WTC11 (cell line): ENCODE data around the gene MRO. TPM values are rescaled to one million over a fixed set of nuclear protein-coding genes. Genes with fewer than 3 reads are reported as not detected.

Experiments used
- ATAC-seq: fragments of 200-7000 bp; cut with Tn5 transposase; 2 replicates; pipeline ENCODE4 v1.10.0; 2021; ENCODE audit warnings: mild to moderate bottlenecking, moderate library complexity
- CTCF ChIA-PET: fragments of 300-600 bp; sonication (Branson Sonifier 250); formaldehyde crosslinking; loops from one replicate; lab custom pipeline; 2021; ENCODE audit warnings: antibody characterized with exemption; lab: Charles Lee
- POLR2A ChIA-PET: fragments of 350-600 bp; sonication (Branson Sonifier 250); formaldehyde crosslinking; loops from one replicate; lab custom pipeline; 2021; ENCODE audit warnings: antibody characterized with exemption; lab: Charles Lee
- DNase-seq: peaks from one replicate; pipeline ENCODE4 v3.0.0; 2021; ENCODE audit warnings: low spot score
- H3K27ac Mint-ChIP-seq: 2 replicates; pipeline ENCODE4 v1.8.0; 2021; ENCODE audit warnings: mixed read lengths
- H3K27me3 Mint-ChIP-seq: 2 replicates; pipeline ENCODE4 v1.8.0; 2021; ENCODE audit warnings: low read depth, mild to moderate bottlenecking, moderate library complexity, mixed read lengths
- H3K36me3 Mint-ChIP-seq: 2 replicates; pipeline ENCODE4 v1.8.0; 2021; ENCODE audit warnings: mixed read lengths
- H3K4me1 Mint-ChIP-seq: 2 replicates; pipeline ENCODE4 v1.8.0; 2022; ENCODE audit warnings: mixed read lengths
- H3K4me3 Mint-ChIP-seq: 2 replicates; pipeline ENCODE4 v1.8.0; 2021; ENCODE audit warnings: mild to moderate bottlenecking, moderate library complexity, mixed read lengths
- H3K9me3 Mint-ChIP-seq: 2 replicates; pipeline ENCODE4 v1.8.0; 2021; ENCODE audit warnings: mixed read lengths
- CBFB ChIP-seq: sonication (generic); formaldehyde crosslinking; IDR thresholded peaks from 2 replicates; pipeline ENCODE4 v1.8.1; 2022; ENCODE audit warnings: mild to moderate bottlenecking, low read depth, missing genetic modification reagents
- CREM ChIP-seq: sonication (generic); formaldehyde crosslinking; IDR thresholded peaks from 2 replicates; pipeline ENCODE4 v1.8.1; 2022; ENCODE audit warnings: mild to moderate bottlenecking, missing genetic modification reagents, moderate library complexity
- GTF2I ChIP-seq: fragments of 250-450 bp; sonication (Bioruptor Pico); conservative IDR thresholded peaks from 2 replicates; pipeline ENCODE4 v1.4.0; 2021; ENCODE audit warnings: mild to moderate bottlenecking
- HMGA2 ChIP-seq: fragments of 250-450 bp; sonication (Bioruptor Pico); IDR thresholded peaks from 2 replicates; pipeline ENCODE4 v1.4.0; 2021; ENCODE audit warnings: mild to moderate bottlenecking, moderate library complexity
- IRF2 ChIP-seq: sonication (generic); formaldehyde crosslinking; IDR thresholded peaks from 2 replicates; pipeline ENCODE4 v1.8.0; 2022; ENCODE audit warnings: low read depth, missing genetic modification reagents, borderline replicate concordance
- JAZF1 ChIP-seq: fragments of 250-450 bp; sonication (Bioruptor Pico); IDR thresholded peaks from 2 replicates; pipeline ENCODE4 v1.9.0; 2021; ENCODE audit warnings: moderate library complexity, mild to moderate bottlenecking, inconsistent platforms
- MYBL2 ChIP-seq: sonication (generic); formaldehyde crosslinking; IDR thresholded peaks from 2 replicates; pipeline ENCODE4 v1.8.1; 2023; ENCODE audit warnings: mild to moderate bottlenecking, moderate library complexity, missing genetic modification reagents
- NR3C1 ChIP-seq: sonication (generic); formaldehyde crosslinking; conservative IDR thresholded peaks from 2 replicates; pipeline ENCODE4 v1.8.1; 2023; ENCODE audit warnings: low read depth, mild to moderate bottlenecking, missing genetic modification reagents
- RELA ChIP-seq: sonication (generic); formaldehyde crosslinking; IDR thresholded peaks from 2 replicates; pipeline ENCODE4 v1.8.1; 2022; ENCODE audit warnings: missing genetic modification reagents, mild to moderate bottlenecking, borderline replicate concordance
- SMAD3 ChIP-seq: sonication (generic); formaldehyde crosslinking; IDR thresholded peaks from 2 replicates; pipeline ENCODE4 v1.8.0; 2022; ENCODE audit warnings: missing genetic modification reagents, mild to moderate bottlenecking, borderline replicate concordance
- ZBTB21 ChIP-seq: sonication (generic); formaldehyde crosslinking; IDR thresholded peaks from 2 replicates; pipeline ENCODE4 v1.8.1; 2023; ENCODE audit warnings: mild to moderate bottlenecking, missing genetic modification reagents, borderline replicate concordance
- ZNF317 ChIP-seq: sonication (generic); formaldehyde crosslinking; IDR thresholded peaks from 2 replicates; pipeline ENCODE4 v1.8.1; 2023; ENCODE audit warnings: low read depth, mild to moderate bottlenecking, moderate library complexity, missing genetic modification reagents, borderline replicate concordance
- total RNA-seq: library from RNA; stranded (reverse); gene quantifications from 3 replicates; pipeline ENCODE4 v1.2.3, GENCODE V29; 2021
- TF ChIP-seq, protein P1 (sequence below): sonication (generic); formaldehyde crosslinking; IDR thresholded peaks from 2 replicates; pipeline ENCODE4 v1.8.1; 2023; ENCODE audit warnings: mild to moderate bottlenecking, missing genetic modification reagents
- TF ChIP-seq, protein P2 (sequence below): sonication (generic); formaldehyde crosslinking; IDR thresholded peaks from 2 replicates; pipeline ENCODE4 v1.8.1; 2023; ENCODE audit warnings: mild to moderate bottlenecking, missing genetic modification reagents
- TF ChIP-seq, protein P3 (sequence below): fragments of 250-450 bp; sonication (Bioruptor Pico); IDR thresholded peaks from 2 replicates; pipeline ENCODE4 v1.9.0; 2021; ENCODE audit warnings: mild to moderate bottlenecking
- TF ChIP-seq, protein P4 (sequence below): fragments of 250-450 bp; sonication (Bioruptor Pico); IDR thresholded peaks from 2 replicates; pipeline ENCODE4 v1.9.0; 2021; ENCODE audit warnings: mild to moderate bottlenecking
- TF ChIP-seq, protein P5 (sequence below): sonication (generic); formaldehyde crosslinking; conservative IDR thresholded peaks from 2 replicates; pipeline ENCODE4 v1.8.1; 2023; ENCODE audit warnings: mild to moderate bottlenecking, low read depth, missing genetic modification reagents, moderate library complexity
- TF ChIP-seq, protein P6 (sequence below): sonication (generic); formaldehyde crosslinking; IDR thresholded peaks from 2 replicates; pipeline ENCODE4 v1.8.1; 2023; ENCODE audit warnings: mild to moderate bottlenecking, missing genetic modification reagents, borderline replicate concordance

The MRO gene
- total RNA-seq, 1 experiment from 2014 or later = 2.1 TPM

DNA sequence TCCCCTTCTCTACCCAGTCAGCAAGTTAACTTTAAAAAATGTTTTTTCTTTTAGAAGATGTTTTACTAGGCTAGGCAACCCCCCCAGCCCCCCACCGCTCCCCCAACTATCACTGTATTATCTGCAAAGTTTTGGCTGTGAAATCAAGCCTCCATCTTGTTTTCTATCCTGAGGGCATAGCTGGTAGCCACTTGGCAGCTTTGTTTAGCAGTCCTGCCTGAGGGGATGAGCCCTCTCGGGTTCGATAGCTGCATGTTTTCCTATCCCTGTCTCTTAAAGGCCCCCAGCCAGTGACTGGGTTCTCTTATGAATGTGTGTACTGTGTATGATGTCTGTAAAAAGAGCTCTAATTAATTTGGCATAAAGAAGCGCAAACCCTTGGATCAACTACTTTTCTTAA is 43.4 kb downstream of the MRO start (continued):
- TF ChIP-seq, protein P1, sequence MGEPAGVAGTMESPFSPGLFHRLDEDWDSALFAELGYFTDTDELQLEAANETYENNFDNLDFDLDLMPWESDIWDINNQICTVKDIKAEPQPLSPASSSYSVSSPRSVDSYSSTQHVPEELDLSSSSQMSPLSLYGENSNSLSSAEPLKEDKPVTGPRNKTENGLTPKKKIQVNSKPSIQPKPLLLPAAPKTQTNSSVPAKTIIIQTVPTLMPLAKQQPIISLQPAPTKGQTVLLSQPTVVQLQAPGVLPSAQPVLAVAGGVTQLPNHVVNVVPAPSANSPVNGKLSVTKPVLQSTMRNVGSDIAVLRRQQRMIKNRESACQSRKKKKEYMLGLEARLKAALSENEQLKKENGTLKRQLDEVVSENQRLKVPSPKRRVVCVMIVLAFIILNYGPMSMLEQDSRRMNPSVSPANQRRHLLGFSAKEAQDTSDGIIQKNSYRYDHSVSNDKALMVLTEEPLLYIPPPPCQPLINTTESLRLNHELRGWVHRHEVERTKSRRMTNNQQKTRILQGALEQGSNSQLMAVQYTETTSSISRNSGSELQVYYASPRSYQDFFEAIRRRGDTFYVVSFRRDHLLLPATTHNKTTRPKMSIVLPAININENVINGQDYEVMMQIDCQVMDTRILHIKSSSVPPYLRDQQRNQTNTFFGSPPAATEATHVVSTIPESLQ (CRISPR knock-in tag) = no peak
- TF ChIP-seq HMGA2 = no peak
- TF ChIP-seq, all 79 proteins: peak for 0

DNA sequence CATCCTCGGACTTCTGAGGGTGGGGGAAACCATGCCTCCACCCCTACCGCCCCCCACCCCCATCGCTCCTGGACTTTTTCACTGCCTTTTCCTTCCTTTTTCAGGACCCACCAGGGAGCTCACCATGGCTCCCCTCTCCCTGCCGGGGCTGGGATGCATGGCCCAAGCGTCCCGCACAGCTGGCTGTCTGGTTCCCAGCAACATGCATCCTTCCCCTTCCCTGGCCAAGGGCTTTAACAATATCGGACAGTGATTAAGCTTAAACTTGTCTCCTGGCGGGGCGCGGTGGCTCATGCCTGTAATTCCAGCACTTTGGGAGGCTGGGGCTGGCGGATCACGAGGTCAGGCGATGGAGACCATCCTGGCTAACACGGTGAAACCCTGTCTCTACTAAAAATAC is 44.1 kb downstream of the MRO start:
- Mint-ChIP-seq H3K27ac (no peak overlapping the region; the same call in 1 of the 2 replicates), H3K9me3 (peaks cover 7% of the 10 kb centered on the region), H3K4me1 (peaks cover 26% of the 10 kb centered on the region), H3K36me3 (peaks cover under 1% of the 10 kb centered on the region), H3K27me3 (no peaks in the 10 kb centered on the region; the same call in 1 of the 2 replicates), H3K4me3 (no peak overlapping the region)
- DNase-seq (no peak), ATAC-seq (no peak; the same call in 1 of the 2 replicates)
- POLR2A ChIA-PET = no interaction called here
- TF ChIP-seq CBFB (CRISPR knock-in tag) (no peak), IRF2 (CRISPR knock-in tag) (no peak), MYBL2 (CRISPR knock-in tag) (no peak), ZNF317 (CRISPR knock-in tag) (no peak), JAZF1 (no peak), RELA (CRISPR knock-in tag) (no peak), NR3C1 (no peak), ZBTB21 (CRISPR knock-in tag) (no peak)
- TF ChIP-seq, protein P2, sequence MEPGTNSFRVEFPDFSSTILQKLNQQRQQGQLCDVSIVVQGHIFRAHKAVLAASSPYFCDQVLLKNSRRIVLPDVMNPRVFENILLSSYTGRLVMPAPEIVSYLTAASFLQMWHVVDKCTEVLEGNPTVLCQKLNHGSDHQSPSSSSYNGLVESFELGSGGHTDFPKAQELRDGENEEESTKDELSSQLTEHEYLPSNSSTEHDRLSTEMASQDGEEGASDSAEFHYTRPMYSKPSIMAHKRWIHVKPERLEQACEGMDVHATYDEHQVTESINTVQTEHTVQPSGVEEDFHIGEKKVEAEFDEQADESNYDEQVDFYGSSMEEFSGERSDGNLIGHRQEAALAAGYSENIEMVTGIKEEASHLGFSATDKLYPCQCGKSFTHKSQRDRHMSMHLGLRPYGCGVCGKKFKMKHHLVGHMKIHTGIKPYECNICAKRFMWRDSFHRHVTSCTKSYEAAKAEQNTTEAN (CRISPR knock-in tag) = no peak
- TF ChIP-seq, protein P3, sequence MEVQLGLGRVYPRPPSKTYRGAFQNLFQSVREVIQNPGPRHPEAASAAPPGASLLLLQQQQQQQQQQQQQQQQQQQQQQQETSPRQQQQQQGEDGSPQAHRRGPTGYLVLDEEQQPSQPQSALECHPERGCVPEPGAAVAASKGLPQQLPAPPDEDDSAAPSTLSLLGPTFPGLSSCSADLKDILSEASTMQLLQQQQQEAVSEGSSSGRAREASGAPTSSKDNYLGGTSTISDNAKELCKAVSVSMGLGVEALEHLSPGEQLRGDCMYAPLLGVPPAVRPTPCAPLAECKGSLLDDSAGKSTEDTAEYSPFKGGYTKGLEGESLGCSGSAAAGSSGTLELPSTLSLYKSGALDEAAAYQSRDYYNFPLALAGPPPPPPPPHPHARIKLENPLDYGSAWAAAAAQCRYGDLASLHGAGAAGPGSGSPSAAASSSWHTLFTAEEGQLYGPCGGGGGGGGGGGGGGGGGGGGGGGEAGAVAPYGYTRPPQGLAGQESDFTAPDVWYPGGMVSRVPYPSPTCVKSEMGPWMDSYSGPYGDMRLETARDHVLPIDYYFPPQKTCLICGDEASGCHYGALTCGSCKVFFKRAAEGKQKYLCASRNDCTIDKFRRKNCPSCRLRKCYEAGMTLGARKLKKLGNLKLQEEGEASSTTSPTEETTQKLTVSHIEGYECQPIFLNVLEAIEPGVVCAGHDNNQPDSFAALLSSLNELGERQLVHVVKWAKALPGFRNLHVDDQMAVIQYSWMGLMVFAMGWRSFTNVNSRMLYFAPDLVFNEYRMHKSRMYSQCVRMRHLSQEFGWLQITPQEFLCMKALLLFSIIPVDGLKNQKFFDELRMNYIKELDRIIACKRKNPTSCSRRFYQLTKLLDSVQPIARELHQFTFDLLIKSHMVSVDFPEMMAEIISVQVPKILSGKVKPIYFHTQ (CRISPR knock-in tag) = no peak
- TF ChIP-seq, protein P1 (CRISPR knock-in tag) = no peak
- CTCF ChIA-PET = interaction anchor here (1.1 to 1.2 kb wide), 2 partner anchors 9 to 43 kb away, joined by 4 to 5 read pairs; no protein-coding TSS in a partner anchor

DNA sequence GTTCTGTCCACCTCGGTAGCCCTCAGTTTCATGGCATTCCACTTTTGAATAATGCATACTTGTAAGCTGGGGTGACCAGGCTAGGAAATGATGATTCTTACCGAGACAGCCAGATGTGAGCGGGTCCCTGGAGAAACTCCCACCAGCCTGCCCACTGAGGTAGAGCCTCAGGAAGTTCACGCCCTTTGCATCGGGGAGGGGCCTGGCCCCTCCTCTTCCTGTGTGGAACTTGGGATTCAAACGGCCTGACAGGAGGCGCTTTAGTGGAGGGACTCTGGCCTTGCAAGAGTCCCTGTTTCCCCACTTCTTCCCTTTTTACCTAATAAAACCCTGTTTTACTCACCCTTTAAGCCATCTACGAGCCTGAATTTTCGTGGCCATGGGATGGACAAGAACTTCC is 44.6 kb downstream of the MRO start:
- H3K27ac Mint-ChIP-seq = no peak overlapping the region
- ATAC-seq (peak; percentile 76), DNase-seq (no peak)
- H3K4me3 Mint-ChIP-seq = no peak overlapping the region
- ChIA-PET POLR2A (no interaction called here), CTCF (no interaction called here)
- H3K27me3 Mint-ChIP-seq = no peaks in the 10 kb centered on the region; the same call in 1 of the 2 replicates
- H3K9me3 Mint-ChIP-seq = peaks cover 12% of the 10 kb centered on the region
- H3K4me1 Mint-ChIP-seq = peaks cover 22% of the 10 kb centered on the region
- peaks cover 6% of the 10 kb centered on the region for H3K36me3 Mint-ChIP-seq
- TF ChIP-seq, protein P4, sequence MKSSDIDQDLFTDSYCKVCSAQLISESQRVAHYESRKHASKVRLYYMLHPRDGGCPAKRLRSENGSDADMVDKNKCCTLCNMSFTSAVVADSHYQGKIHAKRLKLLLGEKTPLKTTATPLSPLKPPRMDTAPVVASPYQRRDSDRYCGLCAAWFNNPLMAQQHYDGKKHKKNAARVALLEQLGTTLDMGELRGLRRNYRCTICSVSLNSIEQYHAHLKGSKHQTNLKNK (CRISPR knock-in tag) = no peak
- TF ChIP-seq GTF2I (no peak), CREM (CRISPR knock-in tag) (no peak), MYBL2 (CRISPR knock-in tag) (no peak), SMAD3 (CRISPR knock-in tag) (no peak)
- TF ChIP-seq, protein P5, sequence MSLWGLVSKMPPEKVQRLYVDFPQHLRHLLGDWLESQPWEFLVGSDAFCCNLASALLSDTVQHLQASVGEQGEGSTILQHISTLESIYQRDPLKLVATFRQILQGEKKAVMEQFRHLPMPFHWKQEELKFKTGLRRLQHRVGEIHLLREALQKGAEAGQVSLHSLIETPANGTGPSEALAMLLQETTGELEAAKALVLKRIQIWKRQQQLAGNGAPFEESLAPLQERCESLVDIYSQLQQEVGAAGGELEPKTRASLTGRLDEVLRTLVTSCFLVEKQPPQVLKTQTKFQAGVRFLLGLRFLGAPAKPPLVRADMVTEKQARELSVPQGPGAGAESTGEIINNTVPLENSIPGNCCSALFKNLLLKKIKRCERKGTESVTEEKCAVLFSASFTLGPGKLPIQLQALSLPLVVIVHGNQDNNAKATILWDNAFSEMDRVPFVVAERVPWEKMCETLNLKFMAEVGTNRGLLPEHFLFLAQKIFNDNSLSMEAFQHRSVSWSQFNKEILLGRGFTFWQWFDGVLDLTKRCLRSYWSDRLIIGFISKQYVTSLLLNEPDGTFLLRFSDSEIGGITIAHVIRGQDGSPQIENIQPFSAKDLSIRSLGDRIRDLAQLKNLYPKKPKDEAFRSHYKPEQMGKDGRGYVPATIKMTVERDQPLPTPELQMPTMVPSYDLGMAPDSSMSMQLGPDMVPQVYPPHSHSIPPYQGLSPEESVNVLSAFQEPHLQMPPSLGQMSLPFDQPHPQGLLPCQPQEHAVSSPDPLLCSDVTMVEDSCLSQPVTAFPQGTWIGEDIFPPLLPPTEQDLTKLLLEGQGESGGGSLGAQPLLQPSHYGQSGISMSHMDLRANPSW (CRISPR knock-in tag) = no peak
- TF ChIP-seq, protein P6, sequence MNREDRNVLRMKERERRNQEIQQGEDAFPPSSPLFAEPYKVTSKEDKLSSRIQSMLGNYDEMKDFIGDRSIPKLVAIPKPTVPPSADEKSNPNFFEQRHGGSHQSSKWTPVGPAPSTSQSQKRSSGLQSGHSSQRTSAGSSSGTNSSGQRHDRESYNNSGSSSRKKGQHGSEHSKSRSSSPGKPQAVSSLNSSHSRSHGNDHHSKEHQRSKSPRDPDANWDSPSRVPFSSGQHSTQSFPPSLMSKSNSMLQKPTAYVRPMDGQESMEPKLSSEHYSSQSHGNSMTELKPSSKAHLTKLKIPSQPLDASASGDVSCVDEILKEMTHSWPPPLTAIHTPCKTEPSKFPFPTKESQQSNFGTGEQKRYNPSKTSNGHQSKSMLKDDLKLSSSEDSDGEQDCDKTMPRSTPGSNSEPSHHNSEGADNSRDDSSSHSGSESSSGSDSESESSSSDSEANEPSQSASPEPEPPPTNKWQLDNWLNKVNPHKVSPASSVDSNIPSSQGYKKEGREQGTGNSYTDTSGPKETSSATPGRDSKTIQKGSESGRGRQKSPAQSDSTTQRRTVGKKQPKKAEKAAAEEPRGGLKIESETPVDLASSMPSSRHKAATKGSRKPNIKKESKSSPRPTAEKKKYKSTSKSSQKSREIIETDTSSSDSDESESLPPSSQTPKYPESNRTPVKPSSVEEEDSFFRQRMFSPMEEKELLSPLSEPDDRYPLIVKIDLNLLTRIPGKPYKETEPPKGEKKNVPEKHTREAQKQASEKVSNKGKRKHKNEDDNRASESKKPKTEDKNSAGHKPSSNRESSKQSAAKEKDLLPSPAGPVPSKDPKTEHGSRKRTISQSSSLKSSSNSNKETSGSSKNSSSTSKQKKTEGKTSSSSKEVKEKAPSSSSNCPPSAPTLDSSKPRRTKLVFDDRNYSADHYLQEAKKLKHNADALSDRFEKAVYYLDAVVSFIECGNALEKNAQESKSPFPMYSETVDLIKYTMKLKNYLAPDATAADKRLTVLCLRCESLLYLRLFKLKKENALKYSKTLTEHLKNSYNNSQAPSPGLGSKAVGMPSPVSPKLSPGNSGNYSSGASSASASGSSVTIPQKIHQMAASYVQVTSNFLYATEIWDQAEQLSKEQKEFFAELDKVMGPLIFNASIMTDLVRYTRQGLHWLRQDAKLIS (CRISPR knock-in tag) = no peak
